B cell (primary cell): ENCODE measurements around the gene UBA3. TPM values are rescaled to one million over a fixed set of nuclear protein-coding genes. Genes with fewer than 3 reads are reported as not detected.
A peak's percentile ranks its signal among the peaks of the same experiment; 100 is the strongest.

Experiments
- ATAC-seq: fragments of 200-7000 bp; cut with Tn5 transposase; one replicate; pipeline ENCODE4 v1.10.0; 2021; ENCODE audit warnings: low read depth, mild to moderate bottlenecking, moderate number of reproducible peaks, moderate library complexity
- CTCF ChIA-PET: fragments of 350-600 bp; sonication (Branson Sonifier 250); formaldehyde crosslinking; loops from one replicate; lab custom pipeline; 2021; ENCODE audit warnings: antibody characterized with exemption, inconsistent platforms; lab: Charles Lee
- POLR2A ChIA-PET: fragments of 350-600 bp; sonication (Branson Sonifier 250); formaldehyde crosslinking; loops from one replicate; lab custom pipeline; 2021; ENCODE audit warnings: antibody characterized with exemption; lab: Charles Lee
- DNase-seq: peaks from one replicate; pipeline ENCODE4 v3.0.0; 2013
- H2AFZ ChIP-seq: 2 replicates; pipeline ENCODE4 v1.6.1; 2012; ENCODE audit warnings: mild to moderate bottlenecking, low read depth, low read length; ENCODE audit not compliant: insufficient read depth, poor library complexity, severe bottlenecking
- H3K27ac ChIP-seq, 2 donors: 1 replicate in 1 of 2; 2 replicates in 1 of 2; pipeline ENCODE4 v1.5.1; 2012 to 2013; ENCODE audit warnings: low read length in 2 of 2, mild to moderate bottlenecking in 2 of 2, moderate library complexity in 1 of 2
- H3K27me3 ChIP-seq, 4 experiments: fragments of 200-600 bp in 1 of 4; sonication (generic) in 1 of 4; replicated peaks in 1 of 4; 1 replicate in 2 of 4; 2 replicates in 2 of 4; pipeline versions ENCODE4 v1.6.1 to v1.7.0; 2013 to 2016; ENCODE audit warnings: low read length in 3 of 4, mild to moderate bottlenecking in 2 of 4, mixed read lengths in 1 of 4, moderate library complexity in 1 of 4; ENCODE audit not compliant: insufficient read depth in 4 of 4, control insufficient read depth in 3 of 4; ENCODE audit errors: control extremely low read depth in 1 of 4
- H3K36me3 ChIP-seq, 2 experiments: replicated peaks in 1 of 2; 1 replicate in 1 of 2; 2 replicates in 1 of 2; pipeline versions ENCODE4 v1.6.1 to v1.7.1; 2013; ENCODE audit warnings: low read length in 1 of 2; ENCODE audit not compliant: insufficient read depth in 2 of 2, control insufficient read depth in 1 of 2; ENCODE audit errors: control extremely low read depth in 1 of 2, extremely low read depth in 1 of 2
- H3K4me1 ChIP-seq, 2 donors: fragments of 200-600 bp in 1 of 2; sonication (generic) in 1 of 2; 1 replicate in 1 of 2; 2 replicates in 1 of 2; pipeline versions ENCODE4 v1.5.1 to v1.6.1; 2013 to 2017; ENCODE audit warnings: low read length in 2 of 2; ENCODE audit not compliant: control insufficient read depth in 2 of 2, insufficient read depth in 2 of 2
- H3K4me2 ChIP-seq: replicated peaks from 2 replicates; pipeline ENCODE3; 2012; ENCODE audit warnings: mild to moderate bottlenecking, low read depth, low read length; ENCODE audit not compliant: poor library complexity, severe bottlenecking
- H3K4me3 ChIP-seq, 5 experiments: fragments of 200-600 bp in 1 of 5; sonication (generic) in 1 of 5; 1 replicate in 3 of 5; 2 replicates in 2 of 5; pipeline versions ENCODE4 v1.5.1 to v1.7.0; 2011 to 2016; ENCODE audit warnings: low read length in 4 of 5, mild to moderate bottlenecking in 4 of 5, low read depth in 2 of 5, control low read depth in 1 of 5, moderate library complexity in 1 of 5; ENCODE audit not compliant: insufficient read depth in 1 of 5; ENCODE audit errors: control extremely low read depth in 1 of 5, extremely low read depth in 1 of 5
- H3K79me2 ChIP-seq: fragments of 200-600 bp; sonication (generic); one replicate; pipeline ENCODE4 v1.6.0; 2016; ENCODE audit warnings: low read length; ENCODE audit not compliant: control insufficient read depth, insufficient read depth
- H3K9ac ChIP-seq: fragments of 200-600 bp; sonication (generic); 2 replicates; pipeline ENCODE4 v1.6.1; 2017; ENCODE audit warnings: mild to moderate bottlenecking, low read length, moderate library complexity
- H3K9me3 ChIP-seq, 3 donors: one replicate each; pipeline versions ENCODE4 v1.6.1 to v1.7.1; 2013; ENCODE audit warnings: low read length in 2 of 3; ENCODE audit not compliant: control insufficient read depth in 2 of 3, insufficient read depth in 1 of 3; ENCODE audit errors: control extremely low read depth in 1 of 3
- H4K20me1 ChIP-seq: 2 replicates; pipeline ENCODE4 v1.6.0; 2012; ENCODE audit warnings: mild to moderate bottlenecking, low read length; ENCODE audit not compliant: insufficient read depth, control insufficient read depth, poor library complexity, severe bottlenecking
- H3K27ac Mint-ChIP-seq: one replicate; pipeline ENCODE4 v1.8.0; 2021; ENCODE audit warnings: mixed read lengths
- H3K27me3 Mint-ChIP-seq: one replicate; pipeline ENCODE4 v1.8.0; 2021; ENCODE audit warnings: mixed read lengths
- H3K4me1 Mint-ChIP-seq: one replicate; pipeline ENCODE4 v1.8.0; 2021; ENCODE audit warnings: mixed read lengths
- H3K4me3 Mint-ChIP-seq: one replicate; pipeline ENCODE4 v1.8.0; 2021; ENCODE audit warnings: mixed read lengths
- H3K9me3 Mint-ChIP-seq: one replicate; pipeline ENCODE4 v1.8.0; 2022; ENCODE audit warnings: mixed read lengths; ENCODE audit not compliant: insufficient read depth
- EZH2 ChIP-seq: IDR thresholded peaks from 2 replicates; pipeline ENCODE4 v1.6.1; 2012; ENCODE audit warnings: borderline replicate concordance, low read depth, mild to moderate bottlenecking, moderate library complexity, low read length; ENCODE audit not compliant: insufficient read depth, poor library complexity, severe bottlenecking
- WGBS: methylation state at CpG from one replicate; pipeline ENCODE4 v1.1.5; 2013; ENCODE audit warnings: missing lambda C conversion rate; ENCODE audit not compliant: insufficient coverage; 5-methylcytosine and 5-hydroxymethylcytosine counted together
- intact Hi-C: fragments of 100-400 bp; cut with micrococcal nuclease; formaldehyde crosslinking; loops from one replicate; pipeline ENCODE4 v1.10.0; 2022
- polyA plus RNA-seq: library from polyadenylated mRNA; depleted of rRNA; stranded (reverse); fragments of >200 nt; gene quantifications from 2 replicates; pipeline ENCODE4 v1.2.3, GENCODE V29; 2012
- total RNA-seq, 2 donors: library from RNA; stranded (reverse); fragments of 120-200 nt in 1 of 2; gene quantifications; 1 replicate in 1 of 2; 2 replicates in 1 of 2; pipeline versions ENCODE4 v1.2.3 to v1.2.4, GENCODE V29; 2013 to 2022
- TF ChIP-seq, protein P1 (sequence below): fragments of 200-600 bp; IDR thresholded peaks from one replicate; pipeline ENCODE4 v1.8.0; 2022; ENCODE audit warnings: antibody characterized with exemption, mild to moderate bottlenecking

UBA3 gene
- total and polyA plus RNA-seq, 2 donors (not counting 1 experiment from before 2014, with no cell fraction given) = 42.2 to 99.8 TPM

DNA sequence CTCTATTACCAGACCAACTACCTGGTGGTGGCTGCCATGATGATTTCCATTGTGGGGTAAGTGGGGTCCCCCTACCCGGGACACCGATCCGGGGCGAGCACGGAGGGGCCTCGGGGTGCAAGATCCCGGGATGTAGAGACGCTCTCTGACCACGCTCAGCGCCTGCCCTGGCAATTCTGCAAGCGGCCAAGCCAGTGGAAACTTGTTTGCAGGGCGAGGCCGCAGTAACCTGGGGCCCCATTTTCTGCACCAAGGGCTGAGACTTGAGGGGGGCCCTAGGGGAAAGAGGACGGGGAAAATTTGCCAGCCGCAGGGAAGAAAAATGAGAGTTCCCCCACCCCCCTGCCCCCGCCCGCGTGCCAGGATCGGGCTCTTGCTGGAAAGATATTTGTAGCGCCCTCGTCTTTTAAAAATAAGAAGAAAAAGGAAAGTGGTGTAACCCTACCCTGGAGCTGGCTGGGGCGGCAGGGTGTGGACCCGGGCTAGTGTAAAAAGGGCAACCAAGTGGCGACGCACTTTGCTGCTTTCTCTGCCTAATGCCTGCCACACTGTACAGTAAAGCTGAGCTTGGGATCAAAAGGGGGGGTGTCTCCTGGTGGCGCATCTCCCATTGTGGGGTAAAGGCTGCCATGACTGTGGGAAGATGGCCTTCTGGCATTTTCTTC, 5.1 kb upstream of the UBA3 start:
- H3K79me2 ChIP-seq = peaks cover 67% of the 10 kb centered on the region
- Mint-ChIP-seq H3K9me3 (no peaks in the 10 kb centered on the region), H3K27me3 (no peaks in the 10 kb centered on the region), H3K4me3 (peak overlapping the region; percentile 95), H3K4me1 (peaks cover 77% of the 10 kb centered on the region), H3K27ac (peak overlapping the region; percentile 97)
- H3K9ac ChIP-seq = peak overlapping the region; percentile 83
- H4K20me1 ChIP-seq = peaks cover 6% of the 10 kb centered on the region
- peak overlapping the region; percentile 82 to 96 (median 92) for H3K4me3 ChIP-seq
- ATAC-seq = no peak
- H3K27ac ChIP-seq = peak overlapping the region; percentile 87 to 95
- WGBS = 0% methylated on average over 20 of the region's 26 CpGs
- H3K9me3 ChIP-seq = no peaks in the 10 kb centered on the region
- peak overlapping the region; percentile 87 for H3K4me2 ChIP-seq
- ChIA-PET CTCF (interaction anchor here (0.6 to 2.1 kb wide), 5 partner anchors 8 to 32 kb away, joined by 3 to 15 read pairs (median 5); partner anchors contain the start of gene TMF1), POLR2A (interaction anchor here (0.7 to 1.7 kb wide), 5 partner anchors 8 to 59 kb away, joined by 3 to 7 read pairs (median 4); partner anchors contain the start of gene TMF1)
- DNase-seq = peak; percentile 31
- H3K36me3 ChIP-seq = peaks cover 0 to 14% of the 10 kb centered on the region in 2 experiments
- H2AFZ ChIP-seq = peak overlapping the region; percentile 80
- H3K27me3 ChIP-seq = no peaks in the 10 kb centered on the region
- intact Hi-C loops = loop anchor here (2.0 kb wide), 1 partner anchor 72 kb away; the partner anchor contains the start of gene EOGT
- TF ChIP-seq, protein P1, sequence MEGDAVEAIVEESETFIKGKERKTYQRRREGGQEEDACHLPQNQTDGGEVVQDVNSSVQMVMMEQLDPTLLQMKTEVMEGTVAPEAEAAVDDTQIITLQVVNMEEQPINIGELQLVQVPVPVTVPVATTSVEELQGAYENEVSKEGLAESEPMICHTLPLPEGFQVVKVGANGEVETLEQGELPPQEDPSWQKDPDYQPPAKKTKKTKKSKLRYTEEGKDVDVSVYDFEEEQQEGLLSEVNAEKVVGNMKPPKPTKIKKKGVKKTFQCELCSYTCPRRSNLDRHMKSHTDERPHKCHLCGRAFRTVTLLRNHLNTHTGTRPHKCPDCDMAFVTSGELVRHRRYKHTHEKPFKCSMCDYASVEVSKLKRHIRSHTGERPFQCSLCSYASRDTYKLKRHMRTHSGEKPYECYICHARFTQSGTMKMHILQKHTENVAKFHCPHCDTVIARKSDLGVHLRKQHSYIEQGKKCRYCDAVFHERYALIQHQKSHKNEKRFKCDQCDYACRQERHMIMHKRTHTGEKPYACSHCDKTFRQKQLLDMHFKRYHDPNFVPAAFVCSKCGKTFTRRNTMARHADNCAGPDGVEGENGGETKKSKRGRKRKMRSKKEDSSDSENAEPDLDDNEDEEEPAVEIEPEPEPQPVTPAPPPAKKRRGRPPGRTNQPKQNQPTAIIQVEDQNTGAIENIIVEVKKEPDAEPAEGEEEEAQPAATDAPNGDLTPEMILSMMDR = no peak
- TF ChIP-seq EZH2 = no peak
- H3K4me1 ChIP-seq = peaks cover 73 to 78% of the 10 kb centered on the region in 2 donors
